ENCODE measurements around the gene ZBTB4.
A peak's percentile ranks its signal among the peaks of the same experiment; 100 is the strongest.
"Not testable (repeated sequence)": the region's sequence is repeated elsewhere in the genome, so short reads cannot be mapped to it uniquely, and the experiment has no call there.

ZBTB4 gene

DNA sequence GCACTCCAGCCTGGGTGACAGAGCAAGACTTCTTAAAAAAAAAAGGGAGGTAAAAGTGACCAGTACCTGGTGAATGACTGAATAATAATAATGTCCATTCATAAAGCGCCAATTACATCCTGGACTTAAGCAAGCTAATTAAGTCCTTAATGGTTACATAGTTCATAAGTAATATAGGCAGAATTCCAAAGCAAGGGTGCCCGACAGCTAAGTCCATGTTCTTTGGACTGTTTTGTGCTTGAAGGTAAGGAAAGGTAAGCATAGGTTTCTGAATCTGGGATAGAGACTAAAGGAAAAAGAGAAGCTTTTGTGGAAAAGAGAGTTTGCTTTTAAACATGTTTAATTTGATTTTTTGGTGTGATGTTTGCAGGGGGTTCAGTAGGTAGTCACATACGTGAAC is 14.5 kb upstream of the ZBTB4 start:
- H3K27ac ChIP-seq = no peak overlapping the region

DNA sequence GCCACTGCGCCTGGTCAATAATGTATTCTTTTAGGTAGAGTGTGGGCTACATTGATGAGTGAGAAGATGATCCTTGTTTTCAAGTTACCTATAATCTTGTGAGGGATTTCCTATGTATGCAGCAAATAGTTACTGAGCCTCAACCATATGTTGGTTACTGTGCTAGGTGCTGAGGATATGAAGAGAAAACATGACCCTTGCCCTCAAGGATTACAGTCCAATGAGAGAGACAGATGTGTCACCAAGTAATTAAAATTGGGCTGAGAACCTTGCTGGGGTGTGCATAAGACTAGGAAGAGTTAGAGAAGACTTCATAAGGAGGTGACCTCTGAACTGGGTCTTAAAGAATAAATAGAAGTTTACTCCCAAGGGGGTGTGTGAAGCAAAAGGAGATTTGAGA is 12.2 kb upstream of the ZBTB4 start:
- H3K27ac ChIP-seq = no peak overlapping the region
- no peak for TF ChIP-seq ZFX (IDR thresholded peaks at IDR 0.05)
- TF ChIP-seq, protein P1, sequence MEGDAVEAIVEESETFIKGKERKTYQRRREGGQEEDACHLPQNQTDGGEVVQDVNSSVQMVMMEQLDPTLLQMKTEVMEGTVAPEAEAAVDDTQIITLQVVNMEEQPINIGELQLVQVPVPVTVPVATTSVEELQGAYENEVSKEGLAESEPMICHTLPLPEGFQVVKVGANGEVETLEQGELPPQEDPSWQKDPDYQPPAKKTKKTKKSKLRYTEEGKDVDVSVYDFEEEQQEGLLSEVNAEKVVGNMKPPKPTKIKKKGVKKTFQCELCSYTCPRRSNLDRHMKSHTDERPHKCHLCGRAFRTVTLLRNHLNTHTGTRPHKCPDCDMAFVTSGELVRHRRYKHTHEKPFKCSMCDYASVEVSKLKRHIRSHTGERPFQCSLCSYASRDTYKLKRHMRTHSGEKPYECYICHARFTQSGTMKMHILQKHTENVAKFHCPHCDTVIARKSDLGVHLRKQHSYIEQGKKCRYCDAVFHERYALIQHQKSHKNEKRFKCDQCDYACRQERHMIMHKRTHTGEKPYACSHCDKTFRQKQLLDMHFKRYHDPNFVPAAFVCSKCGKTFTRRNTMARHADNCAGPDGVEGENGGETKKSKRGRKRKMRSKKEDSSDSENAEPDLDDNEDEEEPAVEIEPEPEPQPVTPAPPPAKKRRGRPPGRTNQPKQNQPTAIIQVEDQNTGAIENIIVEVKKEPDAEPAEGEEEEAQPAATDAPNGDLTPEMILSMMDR (conservative IDR thresholded peaks at IDR 0.05) = no peak

More for the DNA sequence above, 14.5 kb upstream of the ZBTB4 start:
- TF ChIP-seq, protein P1 (conservative IDR thresholded peaks at IDR 0.05) = no peak
- TF ChIP-seq ZFX (IDR thresholded peaks at IDR 0.05) = no peak

DNA sequence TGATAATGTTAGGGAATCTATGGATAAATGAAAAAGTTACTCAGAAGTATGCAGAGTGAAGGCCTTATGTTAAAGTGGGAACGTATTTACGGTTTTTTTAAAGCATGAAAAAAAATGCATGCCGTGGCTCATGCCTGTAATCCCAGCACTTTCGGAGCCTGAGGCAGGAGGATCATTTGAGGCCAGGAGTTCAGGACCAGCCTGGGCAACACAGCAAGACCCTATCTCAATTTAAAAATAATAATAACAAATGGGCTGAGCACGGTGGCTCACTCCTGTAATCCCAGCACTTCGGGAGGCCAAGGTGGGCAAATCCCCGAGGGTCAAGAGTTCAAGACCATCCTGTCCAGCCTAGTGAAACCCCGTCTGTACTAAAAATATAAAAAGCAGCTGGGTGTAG is 10.7 kb upstream of the ZBTB4 start:
- no peak for TF ChIP-seq ZFX (IDR thresholded peaks at IDR 0.05)
- TF ChIP-seq, protein P1 (conservative IDR thresholded peaks at IDR 0.05) = no peak
- no peak overlapping the region for H3K27ac ChIP-seq

DNA sequence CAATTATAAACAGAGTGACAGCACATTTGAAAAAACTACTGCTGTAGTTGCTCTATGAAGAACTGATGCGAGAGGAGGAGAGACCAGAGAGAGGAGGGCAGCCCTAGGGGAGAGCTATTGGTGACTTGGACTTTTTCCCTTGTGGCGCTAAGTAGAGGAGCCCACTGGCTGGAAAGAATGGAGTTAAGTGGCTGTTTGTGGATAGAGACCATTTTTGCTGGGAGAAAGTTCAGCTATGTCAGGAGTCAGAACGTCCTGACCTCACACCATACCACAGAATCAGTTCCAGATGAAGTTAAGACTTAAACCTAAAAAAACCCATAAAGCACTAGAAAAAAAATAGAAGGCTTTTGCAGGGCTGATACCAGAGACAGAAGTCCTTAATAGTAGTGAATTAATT is 6.8 kb upstream of the ZBTB4 start:
- TF ChIP-seq, protein P1 (conservative IDR thresholded peaks at IDR 0.05) = no peak
- no peak for TF ChIP-seq ZFX (IDR thresholded peaks at IDR 0.05)
- no peak overlapping the region for H3K27ac ChIP-seq

DNA sequence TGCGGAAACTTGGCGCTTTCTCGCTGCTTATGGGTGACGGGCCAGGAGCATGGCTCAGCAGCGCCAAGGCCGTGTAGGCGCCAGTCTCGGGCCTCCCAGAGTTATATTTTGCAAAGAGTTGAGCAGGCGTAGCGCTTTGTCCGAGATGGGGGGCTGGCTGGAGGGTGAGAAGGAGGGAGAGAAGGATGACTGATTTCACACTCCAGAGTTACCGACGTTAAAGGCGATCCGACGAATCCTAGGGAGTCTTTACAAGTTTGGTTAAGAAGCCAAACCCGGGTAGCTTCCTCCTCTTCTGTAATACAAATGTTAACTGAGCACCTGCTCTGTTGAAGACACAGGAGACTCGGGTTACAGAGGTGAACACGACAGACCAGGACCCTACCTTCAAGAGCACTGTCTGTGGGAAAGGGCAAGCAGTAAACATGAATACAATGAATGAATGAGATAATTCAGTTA is 5.5 kb upstream of the ZBTB4 start:
- TF ChIP-seq, protein P1 (conservative IDR thresholded peaks at IDR 0.05) = no peak
- TF ChIP-seq ZFX (IDR thresholded peaks at IDR 0.05) = no peak
- H3K27ac ChIP-seq = peak overlapping the region; percentile 93

DNA sequence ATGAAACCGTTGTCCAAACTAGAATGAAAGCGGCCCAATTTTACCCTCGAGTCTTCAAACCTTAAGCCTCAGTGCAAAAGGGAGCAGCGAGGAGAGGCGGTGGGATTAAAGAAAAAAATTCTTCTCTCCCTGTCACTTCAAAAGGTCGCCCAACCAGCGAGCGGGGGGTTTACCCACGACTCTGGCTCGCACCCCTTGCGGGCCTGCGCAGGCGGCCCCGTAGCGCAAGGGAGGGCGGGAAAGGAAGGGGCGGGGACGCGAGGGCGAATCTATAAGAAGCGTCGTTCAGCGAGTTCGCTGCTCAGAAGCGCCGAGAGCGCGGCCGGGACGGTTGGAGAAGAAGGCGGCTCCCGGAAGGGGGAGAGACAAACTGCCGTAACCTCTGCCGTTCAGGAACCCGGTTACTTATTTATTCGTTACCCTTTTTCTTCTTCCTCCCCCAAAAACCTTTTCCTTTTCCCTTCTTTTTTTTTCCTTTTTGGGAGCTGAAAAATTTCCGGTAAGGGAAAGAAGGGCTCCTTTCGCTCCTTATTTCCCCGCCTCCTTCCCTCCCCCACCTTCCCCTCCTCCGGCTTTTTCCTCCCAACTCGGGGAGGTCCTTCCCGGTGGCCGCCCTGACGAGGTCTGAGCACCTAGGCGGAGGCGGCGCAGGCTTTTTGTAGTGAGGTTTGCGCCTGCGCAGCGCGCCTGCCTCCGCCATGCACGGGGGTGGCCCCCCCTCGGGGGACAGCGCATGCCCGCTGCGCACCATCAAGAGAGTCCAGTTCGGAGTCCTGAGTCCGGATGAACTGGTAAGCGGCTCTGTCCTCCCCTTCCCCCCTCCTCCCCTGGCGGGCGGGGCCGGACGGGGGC is 4.9 kb upstream of the ZBTB4 start, which contains the start of gene POLR2A:
POLR2A (plus strand) TSS at position 300 of the 852 bp plus-strand sequence.
- peak within 1 kb of the TSS; percentile 93 for H3K27ac ChIP-seq
- TF ChIP-seq, protein P1 (conservative IDR thresholded peaks at IDR 0.05) = no peak
- no peak for TF ChIP-seq ZFX (IDR thresholded peaks at IDR 0.05)

DNA sequence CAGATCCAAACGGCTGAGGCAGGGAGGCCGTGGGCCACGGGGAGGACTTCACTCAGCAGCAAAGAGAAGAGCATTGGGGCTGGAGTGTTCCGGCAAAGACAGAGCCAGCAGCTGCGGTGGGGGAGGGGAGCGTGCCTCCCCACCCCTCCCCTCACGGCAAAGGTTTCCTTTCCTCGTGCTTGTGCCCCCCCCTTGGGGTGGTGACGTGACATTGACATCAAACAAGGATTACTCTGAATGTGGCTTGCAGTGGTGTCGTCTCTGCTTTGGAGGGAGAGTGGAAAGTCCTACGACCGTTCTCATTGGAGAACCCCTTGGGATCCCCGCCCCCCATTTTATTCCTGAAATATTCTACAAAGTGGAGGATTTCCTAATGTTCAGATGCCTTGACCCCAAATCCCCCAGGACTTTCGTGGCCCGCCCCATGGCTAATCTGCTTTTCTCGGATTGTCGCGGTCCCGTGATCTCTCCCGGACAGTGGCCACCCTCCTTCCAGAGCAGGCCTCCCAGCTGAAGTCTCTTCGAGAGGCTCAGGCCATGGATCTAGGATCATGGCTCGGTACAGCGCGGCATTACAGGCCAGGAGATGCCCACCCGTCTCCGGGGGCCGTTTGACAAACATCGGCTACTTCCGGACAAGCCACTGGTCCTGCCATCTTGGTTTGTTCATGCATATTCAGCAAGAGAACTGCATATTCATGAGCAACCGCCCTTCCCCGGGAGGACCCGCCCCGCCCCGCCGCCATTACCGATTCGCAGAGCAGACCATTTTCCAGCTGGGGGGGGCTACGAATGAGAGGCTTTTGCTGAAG is 4.0 kb upstream of the ZBTB4 start:
- no peak for TF ChIP-seq ZFX (IDR thresholded peaks at IDR 0.05)
- TF ChIP-seq, protein P1 (conservative IDR thresholded peaks at IDR 0.05) = no peak
- peak overlapping the region; percentile 93 for H3K27ac ChIP-seq

DNA sequence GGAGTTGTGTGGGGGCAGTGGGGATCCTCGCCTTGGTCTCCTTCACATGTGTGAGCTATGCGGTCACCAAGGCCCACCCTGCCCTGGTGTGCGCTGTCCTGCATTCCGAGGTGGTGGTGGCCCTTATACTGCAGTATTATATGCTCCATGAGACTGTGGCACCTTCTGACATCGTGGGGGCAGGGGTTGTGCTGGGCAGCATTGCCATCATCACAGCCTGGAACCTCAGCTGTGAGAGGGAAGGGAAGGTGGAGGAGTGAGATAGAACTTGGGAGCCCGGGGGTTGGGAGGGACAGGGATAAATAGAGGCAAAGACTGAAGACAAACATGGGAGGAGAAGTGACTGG is 3.3 kb upstream of the ZBTB4 start:
- peak overlapping the region; percentile 93; the same call in 1 of the 2 replicates for H3K27ac ChIP-seq

DNA sequence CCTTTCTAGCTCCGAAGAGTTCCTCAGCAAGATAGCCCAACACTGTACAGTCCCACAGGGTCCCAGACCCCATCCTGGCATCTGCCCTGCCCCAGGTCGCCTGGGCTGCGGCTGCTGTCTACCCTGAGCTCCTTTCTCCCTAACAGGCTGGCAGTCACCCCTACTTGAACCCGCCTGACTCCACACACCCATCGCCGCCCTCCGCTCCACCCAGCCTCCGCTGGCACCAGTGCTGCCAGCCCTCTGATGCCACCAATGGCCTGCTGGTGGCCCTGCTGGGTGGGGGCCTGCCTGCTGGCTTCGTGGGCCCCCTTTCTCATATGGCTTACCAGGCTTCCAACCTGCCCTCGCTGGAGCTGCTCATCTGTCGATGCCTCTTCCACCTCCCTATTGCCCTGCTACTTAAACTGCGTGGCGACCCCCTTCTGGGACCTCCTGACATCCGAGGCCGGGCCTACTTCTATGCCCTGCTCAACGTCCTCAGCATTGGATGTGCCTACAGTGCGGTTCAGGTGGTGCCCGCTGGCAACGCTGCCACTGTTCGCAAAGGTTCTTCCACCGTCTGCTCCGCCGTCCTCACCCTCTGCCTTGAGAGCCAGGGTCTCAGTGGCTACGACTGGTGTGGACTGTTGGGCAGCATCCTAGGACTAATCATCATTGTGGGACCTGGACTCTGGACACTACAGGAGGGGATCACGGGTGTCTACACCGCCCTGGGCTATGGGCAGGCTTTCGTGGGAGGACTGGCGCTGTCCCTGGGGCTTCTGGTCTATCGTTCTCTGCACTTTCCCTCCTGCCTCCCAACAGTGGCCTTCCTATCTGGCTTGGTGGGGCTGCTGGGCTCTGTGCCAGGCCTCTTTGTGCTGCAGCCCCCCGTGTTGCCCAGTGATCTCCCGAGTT is 2.7 kb upstream of the ZBTB4 start:
- not testable (repeated sequence) for H3K27ac ChIP-seq

DNA sequence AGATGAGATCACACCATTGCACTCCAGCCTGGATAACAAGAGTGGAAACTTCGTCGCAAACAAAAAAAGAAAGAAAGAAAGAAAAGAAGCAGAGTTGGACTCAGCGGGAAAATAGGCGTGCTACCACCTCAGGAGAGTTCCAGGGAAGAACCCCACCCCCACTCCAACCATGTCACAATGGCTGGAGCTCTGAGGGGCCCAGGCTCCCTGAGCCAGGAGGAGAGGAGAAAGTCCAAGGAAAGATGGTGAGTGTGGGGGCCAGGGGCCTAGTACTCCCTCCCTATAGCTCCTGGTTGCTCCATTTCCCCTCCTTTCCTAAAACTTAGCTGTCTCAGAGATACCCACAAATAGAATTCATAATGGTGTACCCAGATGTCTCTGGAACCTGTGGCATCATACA is 1.8 kb upstream of the ZBTB4 start, which contains the start of gene SLC35G6:
SLC35G6 (plus strand) TSS at position 172 of the 400 bp plus-strand sequence; CDS start at position 243, 71 bp downstream.
- H3K27ac ChIP-seq = peak within 1 kb of the TSS; percentile 80
